ENCODE results near the gene USH2A.

Gene USH2A

GRCh38 chr1:215603319-215603718 lies 819.9 kb downstream of the USH2A start:
- no peak for DNase-seq (ENCODE audit: low read depth in 2 of 3, low spot score in 1 of 3)

- DNase-seq (ENCODE audit: low read depth in 2 of 3, low spot score in 1 of 3) = no peak
Measured at GRCh38 chr1:215601276-215601675, 822.0 kb downstream of the USH2A start.

GRCh38 chr1:215600867-215601266 lies 822.4 kb downstream of the USH2A start:
- no peak for DNase-seq (ENCODE audit: low read depth in 2 of 3, low spot score in 1 of 3)

GRCh38 chr1:215600258-215600792 lies 822.9 kb downstream of the USH2A start:
- no peak for DNase-seq (ENCODE audit: low read depth in 2 of 3, low spot score in 1 of 3)

GRCh38 chr1:215599418-215600074 lies 823.7 kb downstream of the USH2A start:
- DNase-seq (ENCODE audit: low read depth in 2 of 3, low spot score in 1 of 3) = no peak

GRCh38 chr1:215597961-215598360 lies 825.3 kb downstream of the USH2A start:
- no peak for DNase-seq (ENCODE audit: low read depth in 2 of 3, low spot score in 1 of 3)

GRCh38 chr1:215595231-215595630 lies 828.0 kb downstream of the USH2A start:
- no peak for DNase-seq (ENCODE audit: low read depth in 2 of 3, low spot score in 1 of 3)

- DNase-seq (ENCODE audit: low read depth in 2 of 3, low spot score in 1 of 3) = no peak
Measured at GRCh38 chr1:215594640-215595039, 828.6 kb downstream of the USH2A start.

- DNase-seq (ENCODE audit: low read depth in 2 of 3, low spot score in 1 of 3) = no peak
Measured at GRCh38 chr1:215590779-215591491, 832.3 kb downstream of the USH2A start.

- no peak for DNase-seq (ENCODE audit: low read depth in 2 of 3, low spot score in 1 of 3)
Measured at GRCh38 chr1:215589650-215590435, 833.4 kb downstream of the USH2A start.

GRCh38 chr1:215584389-215584788 lies 838.9 kb downstream of the USH2A start:
- DNase-seq (ENCODE audit: low read depth in 2 of 3, low spot score in 1 of 3) = no peak

- no peak for DNase-seq (ENCODE audit: low read depth in 2 of 3, low spot score in 1 of 3)
Measured at GRCh38 chr1:215583185-215583749, 840.0 kb downstream of the USH2A start.

GRCh38 chr1:215581896-215582295 lies 841.4 kb downstream of the USH2A start:
- no peak for DNase-seq (ENCODE audit: low read depth in 2 of 3, low spot score in 1 of 3)

Measured in stimulated activated CD4-positive, alpha-beta T cell treated with anti-CD3 and anti-CD28 coated beads, Interleukin-12 subunit alpha, Interleukin-12 subunit beta, amount 100 ng/mL, for 48 hours (primary cell).